T-helper 9 cell (primary cell): ENCODE data around the gene OR1L6.

Source experiments
- DNase-seq: peaks from one replicate; pipeline ENCODE4 v3.0.0-alpha.2; 2020
- total RNA-seq, 2 donors: gene quantifications; one replicate each; lab custom pipeline; 2026; lab: John Stamatoyannopoulos, UW

Gene OR1L6
- 0 reads per million in 2 donors for total RNA-seq

- no peak for DNase-seq
Measured at GRCh38 chr9:122742003-122742402, at the start of gene OR1L6. Gene OR1L6, plus strand, starts transcription at chr9:122742303. Its CDS starts 7,545 bp downstream, at chr9:122749848.

- DNase-seq, result no peak
Measured at GRCh38 chr9:122695696-122696095, 46.4 kb upstream of the OR1L6 start.

GRCh38 chr9:122718038-122718437 is 24.1 kb upstream of the OR1L6 start:
- DNase-seq, result no peak

GRCh38 chr9:122719218-122719617 is 22.9 kb upstream of the OR1L6 start:
- no peak for DNase-seq

GRCh38 chr9:122723690-122724089 is 18.4 kb upstream of the OR1L6 start, which contains the start of gene OR1L4:
Gene OR1L4, plus strand, starts transcription at chr9:122723990. Its CDS starts 0 bp downstream, at chr9:122723990.
- no peak for DNase-seq

GRCh38 chr9:122754825-122755224 is 12.7 kb downstream of the OR1L6 start:
- DNase-seq, result no peak

- DNase-seq, result no peak
Measured at GRCh38 chr9:122767817-122768216, 25.7 kb downstream of the OR1L6 start.

- no peak for DNase-seq
Measured at GRCh38 chr9:122777052-122777451, 34.9 kb downstream of the OR1L6 start.

- DNase-seq, result no peak
Measured at GRCh38 chr9:122777935-122778627, 36.0 kb downstream of the OR1L6 start.

GRCh38 chr9:122779181-122779580 is 37.1 kb downstream of the OR1L6 start:
- DNase-seq, result no peak

- no peak for DNase-seq
Measured at GRCh38 chr9:122780026-122780425, 37.9 kb downstream of the OR1L6 start.

GRCh38 chr9:122781671-122782070 is 39.6 kb downstream of the OR1L6 start:
- no peak for DNase-seq

GRCh38 chr9:122785269-122785668 is 43.2 kb downstream of the OR1L6 start:
- no peak for DNase-seq

- DNase-seq, result no peak
Measured at GRCh38 chr9:122786338-122786737, 44.2 kb downstream of the OR1L6 start.

- no peak for DNase-seq
Measured at GRCh38 chr9:122788831-122789230, 46.7 kb downstream of the OR1L6 start, which contains the start of gene OR5C1. Gene OR5C1, plus strand, starts transcription at chr9:122788933. Its CDS starts 0 bp downstream, at chr9:122788933.

GRCh38 chr9:122789256-122790046 is 47.3 kb downstream of the OR1L6 start:
- DNase-seq, result no peak

- DNase-seq, result no peak
Measured at GRCh38 chr9:122791872-122792669, 50.0 kb downstream of the OR1L6 start.

GRCh38 chr9:122797316-122798063 is 55.4 kb downstream of the OR1L6 start:
- DNase-seq, result no peak
